HG03460 (cell line): Measurements from ENCODE around the gene EFNA3.
"Not testable (repeated sequence)": the region's sequence is repeated elsewhere in the genome, so short reads cannot be mapped to it uniquely, and the experiment has no call there.

Experiments
- ATAC-seq: cut with Tn5 transposase; IDR thresholded peaks from one replicate; pipeline ENCODE4 v1.9.1; 2021; ENCODE audit not compliant: unreplicated experiment

Gene EFNA3

GRCh38 chr1:155108296-155108695 is 29.7 kb downstream of the EFNA3 start:
- no peak for ATAC-seq

- ATAC-seq = no peak
These were observed 31.7 kb downstream of the EFNA3 start for GRCh38 chr1:155110381-155110780.

GRCh38 chr1:155110826-155111225 is 32.2 kb downstream of the EFNA3 start:
- ATAC-seq = no peak

GRCh38 chr1:155113450-155113980 is 34.9 kb downstream of the EFNA3 start:
- no peak for ATAC-seq

GRCh38 chr1:155116113-155116764 is 37.6 kb downstream of the EFNA3 start:
- ATAC-seq = no peak

GRCh38 chr1:155117610-155118009 is 39.0 kb downstream of the EFNA3 start:
- no peak for ATAC-seq

- not testable (repeated sequence) for ATAC-seq
These were observed 39.5 kb downstream of the EFNA3 start for GRCh38 chr1:155118090-155118489.

- ATAC-seq = no peak
These were observed 41.6 kb downstream of the EFNA3 start for GRCh38 chr1:155120253-155120652.

- ATAC-seq = no peak
These were observed 42.6 kb downstream of the EFNA3 start for GRCh38 chr1:155121249-155121648.

- no peak for ATAC-seq
These were observed 43.7 kb downstream of the EFNA3 start for GRCh38 chr1:155122308-155122707.

GRCh38 chr1:155123801-155124200 is 45.2 kb downstream of the EFNA3 start:
- no peak for ATAC-seq

GRCh38 chr1:155124503-155125463 is 46.1 kb downstream of the EFNA3 start:
- no peak for ATAC-seq

- ATAC-seq = no peak
These were observed 46.9 kb downstream of the EFNA3 start for GRCh38 chr1:155125511-155125945.

GRCh38 chr1:155125946-155126555 is 47.4 kb downstream of the EFNA3 start:
- ATAC-seq = no peak

- no peak for ATAC-seq
These were observed 48.0 kb downstream of the EFNA3 start for GRCh38 chr1:155126556-155127104.

- no peak for ATAC-seq
These were observed 48.7 kb downstream of the EFNA3 start, which contains the start of gene EFNA1 for GRCh38 chr1:155127105-155127966. Gene EFNA1 (plus strand): TSS chr1:155127876. CDS start chr1:155127978, 102 bp downstream.

- ATAC-seq = no peak
These were observed 49.5 kb downstream of the EFNA3 start for GRCh38 chr1:155127967-155128754.

GRCh38 chr1:155128755-155129473 is 50.3 kb downstream of the EFNA3 start:
- ATAC-seq = no peak
